Measurements from ENCODE around the gene ERN2.
"Not testable (repeated sequence)": the region's sequence is repeated elsewhere in the genome, so short reads cannot be mapped to it uniquely, and the experiment has no call there.

Gene ERN2

GRCh38 chr16:23729503-23730424 lies 16.7 kb upstream of the ERN2 start:
- TF ChIP-seq, protein P1, sequence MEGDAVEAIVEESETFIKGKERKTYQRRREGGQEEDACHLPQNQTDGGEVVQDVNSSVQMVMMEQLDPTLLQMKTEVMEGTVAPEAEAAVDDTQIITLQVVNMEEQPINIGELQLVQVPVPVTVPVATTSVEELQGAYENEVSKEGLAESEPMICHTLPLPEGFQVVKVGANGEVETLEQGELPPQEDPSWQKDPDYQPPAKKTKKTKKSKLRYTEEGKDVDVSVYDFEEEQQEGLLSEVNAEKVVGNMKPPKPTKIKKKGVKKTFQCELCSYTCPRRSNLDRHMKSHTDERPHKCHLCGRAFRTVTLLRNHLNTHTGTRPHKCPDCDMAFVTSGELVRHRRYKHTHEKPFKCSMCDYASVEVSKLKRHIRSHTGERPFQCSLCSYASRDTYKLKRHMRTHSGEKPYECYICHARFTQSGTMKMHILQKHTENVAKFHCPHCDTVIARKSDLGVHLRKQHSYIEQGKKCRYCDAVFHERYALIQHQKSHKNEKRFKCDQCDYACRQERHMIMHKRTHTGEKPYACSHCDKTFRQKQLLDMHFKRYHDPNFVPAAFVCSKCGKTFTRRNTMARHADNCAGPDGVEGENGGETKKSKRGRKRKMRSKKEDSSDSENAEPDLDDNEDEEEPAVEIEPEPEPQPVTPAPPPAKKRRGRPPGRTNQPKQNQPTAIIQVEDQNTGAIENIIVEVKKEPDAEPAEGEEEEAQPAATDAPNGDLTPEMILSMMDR (IDR thresholded peaks at IDR 0.05; ENCODE audit: low read depth, low read length, missing control alignments) = no peak
- H3K4me3 ChIP-seq (ENCODE audit: low read depth, low read length) = no peak overlapping the region
- DNase-seq (ENCODE audit: low read depth) = no peak

- no peak for DNase-seq (ENCODE audit: low read depth)
- TF ChIP-seq, protein P1 (IDR thresholded peaks at IDR 0.05; ENCODE audit: low read depth, low read length, missing control alignments) = no peak
- H3K4me3 ChIP-seq (ENCODE audit: low read depth, low read length) = no peak overlapping the region
These were observed 15.1 kb upstream of the ERN2 start for GRCh38 chr16:23728112-23728477.

DNA sequence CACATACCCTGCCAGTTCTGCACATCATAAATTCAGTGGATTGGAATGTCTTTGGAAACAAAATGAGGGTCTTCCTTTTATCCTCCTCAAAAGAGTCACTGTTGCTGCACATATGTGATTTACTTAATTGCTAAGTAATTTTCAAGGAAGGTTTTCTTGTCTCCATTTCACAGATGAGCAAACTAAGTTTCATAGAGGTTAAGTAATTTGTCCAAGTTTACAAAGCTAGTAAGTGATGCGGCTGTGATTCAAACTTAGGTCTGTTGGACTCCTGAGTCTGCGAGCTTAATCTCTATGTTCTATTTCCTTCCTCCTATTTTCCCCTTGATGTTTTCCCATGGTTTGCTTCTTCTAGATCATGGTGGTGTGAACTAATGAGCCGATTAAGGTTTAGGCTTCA lies 13.7 kb upstream of the ERN2 start:
- no peak for DNase-seq (ENCODE audit: low read depth)

DNA sequence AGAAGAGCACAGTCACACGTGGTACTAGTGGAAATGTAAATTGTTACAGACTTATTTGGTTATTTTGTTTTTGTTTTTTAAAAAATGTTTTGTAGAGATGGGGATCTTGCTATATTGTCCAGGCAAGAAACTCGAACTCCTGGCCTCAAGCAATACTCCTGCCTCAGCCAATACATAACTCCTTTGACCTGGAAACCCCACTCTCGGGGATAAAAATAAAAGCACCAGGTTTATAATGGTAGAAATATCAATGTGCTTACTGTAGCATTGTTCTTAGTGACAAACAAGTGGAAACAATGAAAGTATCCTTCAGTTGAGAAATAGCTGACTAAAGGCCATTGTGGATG lies 11.7 kb upstream of the ERN2 start:
- TF ChIP-seq, protein P1 (IDR thresholded peaks at IDR 0.05; ENCODE audit: low read depth, low read length, missing control alignments) = no peak
- DNase-seq (ENCODE audit: low read depth) = no peak
- H3K4me3 ChIP-seq (ENCODE audit: low read depth, low read length) = no peak overlapping the region

More for the DNA sequence above, 13.7 kb upstream of the ERN2 start:
- H3K4me3 ChIP-seq (ENCODE audit: low read depth, low read length) = no peak overlapping the region
- TF ChIP-seq, protein P1 (IDR thresholded peaks at IDR 0.05; ENCODE audit: low read depth, low read length, missing control alignments) = no peak

DNA sequence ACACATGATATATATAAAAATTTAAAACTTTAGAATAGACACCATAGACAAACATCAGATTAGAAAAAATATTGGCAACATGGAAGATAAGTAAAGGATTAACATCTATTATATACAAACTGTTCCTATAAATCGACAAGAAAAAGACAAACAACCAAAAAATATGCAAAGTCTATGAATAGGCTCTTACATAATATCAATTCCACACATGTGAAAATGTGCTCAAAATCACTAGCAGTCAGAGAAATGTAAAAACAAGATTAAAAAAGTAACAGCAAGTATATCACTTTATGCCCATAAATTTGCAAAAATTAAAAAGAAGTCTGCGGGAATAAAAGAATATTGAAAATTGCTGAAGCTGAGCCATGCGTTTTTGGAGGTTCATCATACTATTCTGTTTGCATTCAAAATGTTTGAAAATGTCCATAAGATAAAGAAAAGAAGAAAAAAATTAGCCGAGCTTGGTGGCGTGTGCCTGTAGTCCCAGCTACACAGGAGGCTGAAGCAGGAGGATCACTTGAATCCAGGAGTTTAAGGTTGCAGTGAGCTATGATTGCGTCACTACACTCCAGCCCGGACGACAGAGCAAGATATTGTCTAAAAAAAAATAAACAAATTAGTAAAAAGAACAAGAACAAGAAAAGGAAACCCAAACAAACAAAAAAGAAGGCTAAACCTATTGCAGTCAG lies 11.2 kb upstream of the ERN2 start:
- no peak for DNase-seq (ENCODE audit: low read depth)
- TF ChIP-seq, protein P1 (IDR thresholded peaks at IDR 0.05; ENCODE audit: low read depth, low read length, missing control alignments) = no peak
- no peak overlapping the region for H3K4me3 ChIP-seq (ENCODE audit: low read depth, low read length)

DNA sequence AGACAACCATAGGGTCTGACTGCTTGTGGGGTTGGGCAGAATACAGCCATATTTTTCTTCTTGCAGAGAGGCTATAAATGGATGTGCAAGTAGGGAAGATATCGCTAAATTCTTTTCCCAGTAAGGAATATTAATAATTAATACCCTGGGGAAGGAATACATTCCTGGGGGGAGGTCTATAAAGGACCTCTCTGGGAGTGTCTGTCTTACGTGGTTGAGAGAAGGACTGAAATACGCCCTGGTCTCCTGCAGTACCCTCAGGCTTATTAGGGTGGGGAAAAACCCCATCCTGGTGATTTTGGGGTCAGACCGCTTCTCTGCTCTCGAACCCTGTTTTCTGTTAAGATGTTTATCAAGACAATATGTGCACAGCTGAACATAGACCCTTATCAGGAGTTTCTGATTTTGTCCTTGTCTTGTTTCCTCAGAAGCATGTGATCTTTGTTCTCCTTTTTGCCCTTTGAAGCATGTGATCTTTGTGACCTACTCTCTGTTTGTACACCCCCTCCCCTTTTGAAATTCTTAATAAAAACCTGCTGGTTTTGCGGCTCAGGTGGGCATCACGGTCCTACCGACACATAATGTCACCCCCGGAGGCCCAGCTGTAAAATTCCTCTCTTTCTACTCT lies 9.7 kb upstream of the ERN2 start:
- H3K4me3 ChIP-seq (ENCODE audit: low read depth, low read length); DNase-seq (ENCODE audit: low read depth): not testable (repeated sequence)

- TF ChIP-seq, protein P1 (IDR thresholded peaks at IDR 0.05; ENCODE audit: low read depth, low read length, missing control alignments) = no peak
- DNase-seq (ENCODE audit: low read depth) = no peak
- no peak overlapping the region for H3K4me3 ChIP-seq (ENCODE audit: low read depth, low read length)
These were observed 3.5 kb upstream of the ERN2 start for GRCh38 chr16:23716484-23716883.
